ENCODE measurements around the gene NARF. TPM values are rescaled to one million over a fixed set of nuclear protein-coding genes. Genes with fewer than 3 reads are reported as not detected.

Gene NARF
- total RNA-seq, 1 experiment from 2014 or later = 96.7 TPM

DNA sequence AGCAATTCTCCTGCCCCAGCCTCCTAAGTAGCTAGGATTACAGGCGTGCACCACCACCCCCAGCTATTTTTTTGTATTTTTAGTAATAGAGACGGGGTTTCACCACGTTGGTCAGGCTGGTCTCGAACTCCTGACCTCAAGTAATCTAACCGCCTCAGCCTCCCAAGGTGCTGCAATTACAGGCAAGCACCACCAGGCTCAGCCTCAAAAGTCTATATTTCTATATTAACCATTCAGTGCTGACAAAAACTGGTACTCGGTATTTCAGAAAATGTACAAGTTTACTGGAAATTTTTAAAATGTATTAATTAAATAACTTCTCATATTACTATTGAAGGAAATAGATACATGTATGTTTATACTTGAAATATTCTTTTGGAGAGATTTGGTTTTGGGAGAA, 41.8 kb upstream of the NARF start:
- no peak overlapping the region for H3K4me3 Mint-ChIP-seq

DNA sequence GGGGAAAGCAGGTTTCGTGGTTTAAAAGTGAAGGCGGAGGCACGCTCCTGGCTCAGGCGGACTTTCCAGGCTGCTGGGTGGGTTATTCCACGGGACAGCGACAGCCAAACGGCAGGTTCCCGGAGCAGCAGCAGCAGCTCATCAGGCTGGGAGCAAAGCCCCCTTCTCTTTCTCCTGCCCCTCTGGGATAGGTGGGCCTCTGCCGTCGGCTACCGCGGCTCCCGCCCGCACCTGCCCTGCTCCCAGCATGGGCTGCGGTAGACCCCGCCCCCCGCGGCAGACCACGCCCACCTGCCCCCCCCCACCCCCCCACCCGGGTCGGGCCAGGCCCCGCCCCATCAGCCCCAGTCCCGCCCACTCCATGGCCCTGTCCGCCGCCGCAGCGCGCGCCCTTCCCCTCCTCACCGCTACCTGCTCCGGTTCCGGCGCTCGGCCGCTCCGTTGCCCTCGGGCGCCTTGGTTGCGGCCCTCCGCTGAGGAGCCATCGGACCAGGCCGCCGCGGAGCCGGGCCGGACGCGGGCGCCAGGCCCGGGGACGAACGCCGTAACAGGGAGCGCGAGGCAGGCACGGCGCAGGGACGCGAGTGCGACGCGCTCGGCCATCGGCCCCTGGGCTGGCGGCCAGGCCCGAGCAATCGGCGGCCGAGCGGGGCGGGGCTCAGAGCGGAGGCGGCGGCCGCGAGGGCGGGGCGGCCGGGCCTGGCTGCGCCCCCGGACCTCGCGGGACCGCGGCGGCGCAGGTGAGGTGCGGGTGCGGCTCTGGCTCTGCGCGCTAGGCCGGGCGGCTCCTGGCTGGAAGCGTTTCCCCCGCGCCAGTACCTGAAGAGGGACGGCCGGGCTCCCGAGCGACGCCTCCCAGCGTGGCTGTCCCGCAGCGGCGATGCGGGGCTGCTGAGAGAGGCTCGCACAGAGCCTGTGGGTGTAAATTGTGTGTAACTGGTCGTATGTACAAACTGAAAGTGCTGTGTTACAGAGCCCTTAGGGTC, 40.2 kb upstream of the NARF start, which contains the start of the genes HEXD and OGFOD3:
TSS of gene HEXD (plus strand) at position 347 of the 986 bp plus-strand sequence. CDS start 1,453 bp downstream, outside the sequence.
TSS of gene OGFOD3 (minus strand) at position 586 of the 986 bp plus-strand sequence. CDS start at position 485, 101 bp downstream.
- CTCF ChIA-PET = interaction anchor here (0.8 to 1.0 kb wide), 2 partner anchors 8 to 10 kb away, joined by 3 read pairs; no protein-coding TSS in a partner anchor
- H3K27ac Mint-ChIP-seq = peak within 1 kb of the TSS; percentile 60; the same call in 1 of the 2 replicates
- ATAC-seq = peak; percentile 76
- peaks cover 13% of the 10 kb centered on the region for H3K9me3 Mint-ChIP-seq
- H3K4me3 Mint-ChIP-seq = peak within 1 kb of the TSS; percentile 78
- POLR2A ChIA-PET = interaction anchor here (0.6 kb wide), 1 partner anchor 33 kb away, joined by 3 read pairs; no protein-coding TSS in a partner anchor
- H3K27me3 Mint-ChIP-seq (ENCODE audit: low read depth) = no peaks in the 10 kb centered on the region
- H3K36me3 Mint-ChIP-seq = peaks cover 31% of the 10 kb centered on the region
- peaks cover 13% of the 10 kb centered on the region for H3K4me1 Mint-ChIP-seq
- DNase-seq (ENCODE audit: low spot score) = peak; percentile 78
- TF ChIP-seq NFYB (CRISPR knock-in tag; conservative IDR thresholded peaks at IDR 0.05; ENCODE audit: low read depth) (no peak; the same call in 1 of the 2 replicates), HMGA2 (CRISPR knock-in tag; IDR thresholded peaks at IDR 0.05) (no peak), ZNF396 (CRISPR knock-in tag; IDR thresholded peaks at IDR 0.05; ENCODE audit: borderline replicate concordance) (no peak), RELA (CRISPR knock-in tag; IDR thresholded peaks at IDR 0.05; ENCODE audit: borderline replicate concordance) (no peak), ZBTB21 (CRISPR knock-in tag; IDR thresholded peaks at IDR 0.05; ENCODE audit: borderline replicate concordance) (0 out of 2 replicates have a peak, but pooled peaks have one; percentile 72), CBFB (CRISPR knock-in tag; IDR thresholded peaks at IDR 0.05; ENCODE audit: low read depth) (peak; percentile 96; the same call in 1 of the 2 replicates), TP53 (CRISPR knock-in tag; IDR thresholded peaks at IDR 0.05) (peak; percentile 90; the same call in 1 of the 2 replicates), GTF2I (CRISPR knock-in tag; conservative IDR thresholded peaks at IDR 0.05) (no peak)
- TF ChIP-seq, protein P1, sequence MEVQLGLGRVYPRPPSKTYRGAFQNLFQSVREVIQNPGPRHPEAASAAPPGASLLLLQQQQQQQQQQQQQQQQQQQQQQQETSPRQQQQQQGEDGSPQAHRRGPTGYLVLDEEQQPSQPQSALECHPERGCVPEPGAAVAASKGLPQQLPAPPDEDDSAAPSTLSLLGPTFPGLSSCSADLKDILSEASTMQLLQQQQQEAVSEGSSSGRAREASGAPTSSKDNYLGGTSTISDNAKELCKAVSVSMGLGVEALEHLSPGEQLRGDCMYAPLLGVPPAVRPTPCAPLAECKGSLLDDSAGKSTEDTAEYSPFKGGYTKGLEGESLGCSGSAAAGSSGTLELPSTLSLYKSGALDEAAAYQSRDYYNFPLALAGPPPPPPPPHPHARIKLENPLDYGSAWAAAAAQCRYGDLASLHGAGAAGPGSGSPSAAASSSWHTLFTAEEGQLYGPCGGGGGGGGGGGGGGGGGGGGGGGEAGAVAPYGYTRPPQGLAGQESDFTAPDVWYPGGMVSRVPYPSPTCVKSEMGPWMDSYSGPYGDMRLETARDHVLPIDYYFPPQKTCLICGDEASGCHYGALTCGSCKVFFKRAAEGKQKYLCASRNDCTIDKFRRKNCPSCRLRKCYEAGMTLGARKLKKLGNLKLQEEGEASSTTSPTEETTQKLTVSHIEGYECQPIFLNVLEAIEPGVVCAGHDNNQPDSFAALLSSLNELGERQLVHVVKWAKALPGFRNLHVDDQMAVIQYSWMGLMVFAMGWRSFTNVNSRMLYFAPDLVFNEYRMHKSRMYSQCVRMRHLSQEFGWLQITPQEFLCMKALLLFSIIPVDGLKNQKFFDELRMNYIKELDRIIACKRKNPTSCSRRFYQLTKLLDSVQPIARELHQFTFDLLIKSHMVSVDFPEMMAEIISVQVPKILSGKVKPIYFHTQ (CRISPR knock-in tag; IDR thresholded peaks at IDR 0.05) = no peak
- TF ChIP-seq, protein P2, sequence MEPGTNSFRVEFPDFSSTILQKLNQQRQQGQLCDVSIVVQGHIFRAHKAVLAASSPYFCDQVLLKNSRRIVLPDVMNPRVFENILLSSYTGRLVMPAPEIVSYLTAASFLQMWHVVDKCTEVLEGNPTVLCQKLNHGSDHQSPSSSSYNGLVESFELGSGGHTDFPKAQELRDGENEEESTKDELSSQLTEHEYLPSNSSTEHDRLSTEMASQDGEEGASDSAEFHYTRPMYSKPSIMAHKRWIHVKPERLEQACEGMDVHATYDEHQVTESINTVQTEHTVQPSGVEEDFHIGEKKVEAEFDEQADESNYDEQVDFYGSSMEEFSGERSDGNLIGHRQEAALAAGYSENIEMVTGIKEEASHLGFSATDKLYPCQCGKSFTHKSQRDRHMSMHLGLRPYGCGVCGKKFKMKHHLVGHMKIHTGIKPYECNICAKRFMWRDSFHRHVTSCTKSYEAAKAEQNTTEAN (CRISPR knock-in tag; IDR thresholded peaks at IDR 0.05) = peak; percentile 87; the same call in 1 of the 2 replicates
- TF ChIP-seq, protein P3, sequence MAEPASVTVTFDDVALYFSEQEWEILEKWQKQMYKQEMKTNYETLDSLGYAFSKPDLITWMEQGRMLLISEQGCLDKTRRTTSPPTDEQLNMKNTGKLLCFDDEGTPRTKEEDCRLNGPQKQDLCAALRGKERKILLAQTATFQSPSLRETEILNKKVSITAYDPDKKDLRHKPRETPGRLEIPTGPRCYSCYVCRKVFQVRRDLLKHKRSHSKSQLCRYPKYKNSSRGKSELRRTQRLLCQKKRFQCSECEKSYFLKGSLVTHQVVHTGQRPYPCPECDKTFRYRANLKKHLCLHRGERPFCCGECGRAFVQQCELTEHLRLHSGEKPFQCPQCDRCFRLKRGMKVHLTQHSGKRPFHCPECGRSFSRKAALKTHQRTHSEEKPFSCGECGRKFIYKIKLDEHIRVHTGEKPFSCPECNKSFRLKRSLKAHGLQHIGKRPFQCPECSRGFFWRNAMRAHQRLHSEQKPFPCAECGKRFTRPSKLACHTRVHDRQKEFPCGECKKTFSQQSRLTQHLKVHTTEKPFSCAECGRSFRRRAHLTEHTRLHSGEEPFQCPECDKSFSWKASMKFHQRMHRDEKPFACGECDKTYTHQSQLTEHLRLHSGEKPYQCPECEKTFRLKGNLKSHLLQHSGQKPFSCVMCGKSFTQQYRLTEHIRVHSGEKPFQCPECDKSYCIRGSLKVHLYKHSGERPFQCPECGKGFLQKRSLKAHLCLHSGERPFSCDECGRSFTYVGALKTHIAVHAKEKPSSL (CRISPR knock-in tag; conservative IDR thresholded peaks at IDR 0.05) = no peak
- TF ChIP-seq, protein P4, sequence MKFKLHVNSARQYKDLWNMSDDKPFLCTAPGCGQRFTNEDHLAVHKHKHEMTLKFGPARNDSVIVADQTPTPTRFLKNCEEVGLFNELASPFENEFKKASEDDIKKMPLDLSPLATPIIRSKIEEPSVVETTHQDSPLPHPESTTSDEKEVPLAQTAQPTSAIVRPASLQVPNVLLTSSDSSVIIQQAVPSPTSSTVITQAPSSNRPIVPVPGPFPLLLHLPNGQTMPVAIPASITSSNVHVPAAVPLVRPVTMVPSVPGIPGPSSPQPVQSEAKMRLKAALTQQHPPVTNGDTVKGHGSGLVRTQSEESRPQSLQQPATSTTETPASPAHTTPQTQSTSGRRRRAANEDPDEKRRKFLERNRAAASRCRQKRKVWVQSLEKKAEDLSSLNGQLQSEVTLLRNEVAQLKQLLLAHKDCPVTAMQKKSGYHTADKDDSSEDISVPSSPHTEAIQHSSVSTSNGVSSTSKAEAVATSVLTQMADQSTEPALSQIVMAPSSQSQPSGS (CRISPR knock-in tag; IDR thresholded peaks at IDR 0.05; ENCODE audit: borderline replicate concordance, low read depth) = no peak
- TF ChIP-seq, protein P5, sequence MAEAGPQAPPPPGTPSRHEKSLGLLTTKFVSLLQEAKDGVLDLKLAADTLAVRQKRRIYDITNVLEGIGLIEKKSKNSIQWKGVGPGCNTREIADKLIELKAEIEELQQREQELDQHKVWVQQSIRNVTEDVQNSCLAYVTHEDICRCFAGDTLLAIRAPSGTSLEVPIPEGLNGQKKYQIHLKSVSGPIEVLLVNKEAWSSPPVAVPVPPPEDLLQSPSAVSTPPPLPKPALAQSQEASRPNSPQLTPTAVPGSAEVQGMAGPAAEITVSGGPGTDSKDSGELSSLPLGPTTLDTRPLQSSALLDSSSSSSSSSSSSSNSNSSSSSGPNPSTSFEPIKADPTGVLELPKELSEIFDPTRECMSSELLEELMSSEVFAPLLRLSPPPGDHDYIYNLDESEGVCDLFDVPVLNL (CRISPR knock-in tag; IDR thresholded peaks at IDR 0.05; ENCODE audit: borderline replicate concordance, low read depth) = 0 out of 2 replicates have a peak, but pooled peaks have one; percentile 59
- TF ChIP-seq, protein P6, sequence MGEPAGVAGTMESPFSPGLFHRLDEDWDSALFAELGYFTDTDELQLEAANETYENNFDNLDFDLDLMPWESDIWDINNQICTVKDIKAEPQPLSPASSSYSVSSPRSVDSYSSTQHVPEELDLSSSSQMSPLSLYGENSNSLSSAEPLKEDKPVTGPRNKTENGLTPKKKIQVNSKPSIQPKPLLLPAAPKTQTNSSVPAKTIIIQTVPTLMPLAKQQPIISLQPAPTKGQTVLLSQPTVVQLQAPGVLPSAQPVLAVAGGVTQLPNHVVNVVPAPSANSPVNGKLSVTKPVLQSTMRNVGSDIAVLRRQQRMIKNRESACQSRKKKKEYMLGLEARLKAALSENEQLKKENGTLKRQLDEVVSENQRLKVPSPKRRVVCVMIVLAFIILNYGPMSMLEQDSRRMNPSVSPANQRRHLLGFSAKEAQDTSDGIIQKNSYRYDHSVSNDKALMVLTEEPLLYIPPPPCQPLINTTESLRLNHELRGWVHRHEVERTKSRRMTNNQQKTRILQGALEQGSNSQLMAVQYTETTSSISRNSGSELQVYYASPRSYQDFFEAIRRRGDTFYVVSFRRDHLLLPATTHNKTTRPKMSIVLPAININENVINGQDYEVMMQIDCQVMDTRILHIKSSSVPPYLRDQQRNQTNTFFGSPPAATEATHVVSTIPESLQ (CRISPR knock-in tag; IDR thresholded peaks at IDR 0.05) = no peak

More for the DNA sequence above, 41.8 kb upstream of the NARF start:
- no peaks in the 10 kb centered on the region for H3K9me3 Mint-ChIP-seq
- peaks cover 13% of the 10 kb centered on the region for H3K4me1 Mint-ChIP-seq
- DNase-seq (ENCODE audit: low spot score) = no peak
- H3K27ac Mint-ChIP-seq = no peak overlapping the region
- peaks cover 16% of the 10 kb centered on the region for H3K36me3 Mint-ChIP-seq
- ATAC-seq = no peak
- TF ChIP-seq TCF7 (CRISPR knock-in tag; IDR thresholded peaks at IDR 0.05; ENCODE audit: low read depth) = no peak
- TF ChIP-seq HMGA2 (CRISPR knock-in tag; IDR thresholded peaks at IDR 0.05) = no peak
- TF ChIP-seq, protein P7, sequence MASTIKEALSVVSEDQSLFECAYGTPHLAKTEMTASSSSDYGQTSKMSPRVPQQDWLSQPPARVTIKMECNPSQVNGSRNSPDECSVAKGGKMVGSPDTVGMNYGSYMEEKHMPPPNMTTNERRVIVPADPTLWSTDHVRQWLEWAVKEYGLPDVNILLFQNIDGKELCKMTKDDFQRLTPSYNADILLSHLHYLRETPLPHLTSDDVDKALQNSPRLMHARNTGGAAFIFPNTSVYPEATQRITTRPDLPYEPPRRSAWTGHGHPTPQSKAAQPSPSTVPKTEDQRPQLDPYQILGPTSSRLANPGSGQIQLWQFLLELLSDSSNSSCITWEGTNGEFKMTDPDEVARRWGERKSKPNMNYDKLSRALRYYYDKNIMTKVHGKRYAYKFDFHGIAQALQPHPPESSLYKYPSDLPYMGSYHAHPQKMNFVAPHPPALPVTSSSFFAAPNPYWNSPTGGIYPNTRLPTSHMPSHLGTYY (CRISPR knock-in tag; IDR thresholded peaks at IDR 0.05) = no peak
- no peak for TF ChIP-seq SOX15 (CRISPR knock-in tag; IDR thresholded peaks at IDR 0.05)
- CTCF ChIA-PET = interaction anchor here (0.7 to 1.0 kb wide), 2 partner anchors 22 to 65 kb away, joined by 3 to 4 read pairs; no protein-coding TSS in a partner anchor
- no peaks in the 10 kb centered on the region for H3K27me3 Mint-ChIP-seq (ENCODE audit: low read depth)
- POLR2A ChIA-PET = interaction anchor here (0.7 kb wide), 1 partner anchor 100 kb away, joined by 3 read pairs; no protein-coding TSS in a partner anchor

Measured in WTC11 (cell line).